ENCODE data around the gene LOXHD1. TPM values are rescaled to one million over a fixed set of nuclear protein-coding genes. Genes with fewer than 3 reads are reported as not detected.

LOXHD1 gene
- total RNA-seq, 1 experiment from 2014 or later = not detected

GRCh38 chr18:46429130-46429529 is 227.9 kb downstream of the LOXHD1 start:
- no peaks in the 10 kb centered on the region for H3K36me3 ChIP-seq (ENCODE audit: control insufficient read depth, insufficient read depth, low read length)
- no peak for ATAC-seq
- no peaks in the 10 kb centered on the region for H3K4me1 ChIP-seq (ENCODE audit: control insufficient read depth, insufficient read depth, low read length)
- H3K4me3 ChIP-seq (ENCODE audit: low read depth in 2 of 2, low read length in 2 of 2) = no peak overlapping the region
- intact Hi-C loops (cut with micrococcal nuclease; ENCODE audit: unreplicated experiment) (no loop called here), in situ Hi-C loops (cut with HindIII; ENCODE audit: low pct_unique_long_range_greater_than_20kb, low sequenced_read_pairs) (no loop called here)
- ChIA-PET CTCF (no interaction called here), POLR2A (no interaction called here)
- H3K9me3 ChIP-seq (ENCODE audit: control insufficient read depth, insufficient read depth, low read depth, low read length) = no peaks in the 10 kb centered on the region
- H3K27ac ChIP-seq (ENCODE audit: low read length) = no peak overlapping the region
- no peak for DNase-seq (ENCODE audit: low read depth, low spot score)
- BruUV-seq (replicated peaks) = no TSS peak
- TF ChIP-seq CTCF (IDR thresholded peaks at IDR 0.05) = no peak
- no peak for TF ChIP-seq REST (IDR thresholded peaks at IDR 0.05; ENCODE audit: insufficient read depth in 1 of 2, low read depth in 2 of 2, low read length in 1 of 2)
- TF ChIP-seq POLR2AphosphoS5 (IDR thresholded peaks at IDR 0.05; ENCODE audit: low read depth, low read length) = no peak
- no peak for TF ChIP-seq TCF7L2 (IDR thresholded peaks at IDR 0.05; ENCODE audit: low read depth, low read length)
- no peak for TF ChIP-seq SIN3A (IDR thresholded peaks at IDR 0.05; ENCODE audit: borderline replicate concordance, insufficient read depth, low read depth, low read length)
- H3K27me3 ChIP-seq (ENCODE audit: control insufficient read depth, insufficient read depth, low read length) = no peaks in the 10 kb centered on the region

- Histone ChIP-seq H3K27ac (ENCODE audit: low read length) (no peak overlapping the region), H3K36me3 (ENCODE audit: control insufficient read depth, insufficient read depth, low read length) (no peaks in the 10 kb centered on the region), H3K4me1 (ENCODE audit: control insufficient read depth, insufficient read depth, low read length) (no peaks in the 10 kb centered on the region), H3K9me3 (ENCODE audit: control insufficient read depth, insufficient read depth, low read depth, low read length) (no peaks in the 10 kb centered on the region), H3K27me3 (ENCODE audit: control insufficient read depth, insufficient read depth, low read length) (no peaks in the 10 kb centered on the region), H3K4me3 (ENCODE audit: low read depth in 2 of 2, low read length in 2 of 2) (no peak overlapping the region)
- ATAC-seq (no peak), DNase-seq (ENCODE audit: low read depth, low spot score) (no peak)
- BruUV-seq (replicated peaks) = no TSS peak
- in situ Hi-C loops (cut with HindIII; ENCODE audit: low pct_unique_long_range_greater_than_20kb, low sequenced_read_pairs) (no loop called here), intact Hi-C loops (cut with micrococcal nuclease; ENCODE audit: unreplicated experiment) (no loop called here)
- CTCF ChIA-PET = no interaction called here
- POLR2A ChIA-PET = no interaction called here
- TF ChIP-seq POLR2AphosphoS5 (IDR thresholded peaks at IDR 0.05; ENCODE audit: low read depth, low read length) (no peak), SIN3A (IDR thresholded peaks at IDR 0.05; ENCODE audit: borderline replicate concordance, insufficient read depth, low read depth, low read length) (no peak), CTCF (IDR thresholded peaks at IDR 0.05) (no peak), TCF7L2 (IDR thresholded peaks at IDR 0.05; ENCODE audit: low read depth, low read length) (no peak), REST (IDR thresholded peaks at IDR 0.05; ENCODE audit: insufficient read depth in 1 of 2, low read depth in 2 of 2, low read length in 1 of 2) (no peak)
Measured at GRCh38 chr18:46428368-46428767, 228.7 kb downstream of the LOXHD1 start.

Measured in Panc1 (cell line).